ENCODE results near the gene EDEM3. TPM values are rescaled to one million over a fixed set of nuclear protein-coding genes. Genes with fewer than 3 reads are reported as not detected.

Gene EDEM3
- total and polyA plus RNA-seq, 11 donors, result 7.2 to 28.6 (median 17.6) TPM

DNA sequence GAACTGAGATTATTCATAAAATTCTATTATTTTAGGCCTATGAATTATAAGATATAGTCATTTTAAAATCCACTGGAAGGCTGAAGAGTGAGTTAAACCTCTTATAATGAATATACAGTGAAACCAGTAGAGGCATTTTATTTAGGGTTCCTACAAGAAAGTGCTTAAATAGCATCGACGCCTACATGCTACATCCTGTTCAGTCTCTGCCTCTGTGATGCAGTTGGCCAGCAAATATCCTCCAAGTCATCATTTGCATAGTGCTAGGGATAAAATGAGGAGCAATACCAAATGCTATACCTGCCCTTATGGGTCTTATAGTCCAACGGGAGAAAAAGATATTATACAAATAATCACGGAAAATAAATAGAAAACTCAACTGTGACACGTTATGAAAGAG is 59.6 kb downstream of the EDEM3 start:
- Histone ChIP-seq H3K27ac (no peak overlapping the region), H3K27me3 (no peaks in the 10 kb centered on the region), H3K4me3 (no peak overlapping the region), H3K4me1 (peaks cover 0 to 3% (median 0%) of the 10 kb centered on the region in 12 donors), H3K36me3 (peaks cover 0 to 82% (median 55%) of the 10 kb centered on the region in 9 donors), H3K9me3 (no peaks in the 10 kb centered on the region)
- intact Hi-C loops (cut with DNase I), result loop anchor here in 4 of 10 donors (10.0 kb wide), 3 partner anchors 470 to 760 kb away; no protein-coding TSS in a partner anchor
- ATAC-seq, result no peak
- no peak for DNase-seq
- TF ChIP-seq, protein P1, sequence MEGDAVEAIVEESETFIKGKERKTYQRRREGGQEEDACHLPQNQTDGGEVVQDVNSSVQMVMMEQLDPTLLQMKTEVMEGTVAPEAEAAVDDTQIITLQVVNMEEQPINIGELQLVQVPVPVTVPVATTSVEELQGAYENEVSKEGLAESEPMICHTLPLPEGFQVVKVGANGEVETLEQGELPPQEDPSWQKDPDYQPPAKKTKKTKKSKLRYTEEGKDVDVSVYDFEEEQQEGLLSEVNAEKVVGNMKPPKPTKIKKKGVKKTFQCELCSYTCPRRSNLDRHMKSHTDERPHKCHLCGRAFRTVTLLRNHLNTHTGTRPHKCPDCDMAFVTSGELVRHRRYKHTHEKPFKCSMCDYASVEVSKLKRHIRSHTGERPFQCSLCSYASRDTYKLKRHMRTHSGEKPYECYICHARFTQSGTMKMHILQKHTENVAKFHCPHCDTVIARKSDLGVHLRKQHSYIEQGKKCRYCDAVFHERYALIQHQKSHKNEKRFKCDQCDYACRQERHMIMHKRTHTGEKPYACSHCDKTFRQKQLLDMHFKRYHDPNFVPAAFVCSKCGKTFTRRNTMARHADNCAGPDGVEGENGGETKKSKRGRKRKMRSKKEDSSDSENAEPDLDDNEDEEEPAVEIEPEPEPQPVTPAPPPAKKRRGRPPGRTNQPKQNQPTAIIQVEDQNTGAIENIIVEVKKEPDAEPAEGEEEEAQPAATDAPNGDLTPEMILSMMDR (IDR thresholded peaks at IDR 0.05), result no peak
- no peak for TF ChIP-seq POLR2A (IDR thresholded peaks at IDR 0.05)
- 68 to 77% (median 73%) methylated on average over 5 of the region's 5 CpGs for WGBS, 4 donors

- WGBS, 4 donors, result 90 to 98% (median 97%) methylated on average over 2 of the region's 2 CpGs
- H3K27me3 ChIP-seq, result no peaks in the 10 kb centered on the region
- peaks cover 0 to 2% (median 0%) of the 10 kb centered on the region in 12 donors for H3K4me1 ChIP-seq
- no peak overlapping the region for H3K4me3 ChIP-seq
- TF ChIP-seq POLR2A (IDR thresholded peaks at IDR 0.05), result no peak
- TF ChIP-seq, protein P1 (IDR thresholded peaks at IDR 0.05), result no peak
- ATAC-seq (no peak), DNase-seq (no peak)
- H3K27ac ChIP-seq, result no peak overlapping the region
- H3K36me3 ChIP-seq, result peaks cover 0 to 66% (median 46%) of the 10 kb centered on the region in 9 donors
- H3K9me3 ChIP-seq, result no peaks in the 10 kb centered on the region
- intact Hi-C loops (cut with DNase I), result loop anchor here in 7 of 10 donors (5.0 to 10.0 kb wide), 4 partner anchors 468 to 758 kb away; no protein-coding TSS in a partner anchor
Observed at GRCh38 chr1:184693011-184693410, 61.6 kb downstream of the EDEM3 start.

DNA sequence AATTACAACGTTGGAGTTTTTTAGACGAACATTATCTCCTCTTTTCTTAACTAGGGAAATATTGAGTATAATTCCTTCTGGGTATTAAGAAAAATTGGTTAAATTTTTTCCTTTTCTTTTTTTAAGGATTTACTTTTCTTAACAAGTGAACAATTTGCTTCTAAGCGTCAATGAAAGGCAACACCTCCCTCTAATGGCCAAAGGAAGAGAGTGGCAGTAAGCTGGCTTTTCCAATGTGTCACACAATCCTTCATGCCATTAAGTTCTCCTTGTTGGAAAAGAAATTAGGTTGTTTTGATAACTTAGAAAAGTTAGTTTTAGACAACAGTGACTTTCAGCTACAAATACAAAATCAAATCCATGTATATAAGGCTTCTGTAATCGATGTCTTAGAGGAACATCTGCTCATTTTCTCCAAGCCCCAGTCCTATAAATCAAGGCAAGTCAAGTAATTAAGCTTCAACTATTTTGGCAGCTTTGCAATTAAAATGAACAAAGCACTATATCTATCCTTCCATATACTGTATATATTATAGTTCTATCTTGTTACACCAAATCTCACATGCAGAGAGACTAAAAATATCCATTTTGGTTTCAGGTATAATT is 62.8 kb downstream of the EDEM3 start:
- TF ChIP-seq, protein P1 (IDR thresholded peaks at IDR 0.05), result peak; percentile 55 to 87 (median 78)
- TF ChIP-seq POLR2A (IDR thresholded peaks at IDR 0.05), result no peak
- H3K36me3 ChIP-seq, result peaks cover 0 to 55% (median 44%) of the 10 kb centered on the region in 9 donors
- intact Hi-C loops (cut with DNase I), result loop anchor here in 7 of 10 donors (5.0 to 10.0 kb wide), 4 partner anchors 467 to 757 kb away; no protein-coding TSS in a partner anchor
- H3K4me3 ChIP-seq, result no peak overlapping the region
- peaks cover 0 to 3% (median 0%) of the 10 kb centered on the region in 12 donors for H3K4me1 ChIP-seq
- no peaks in the 10 kb centered on the region for H3K27me3 ChIP-seq
- no peak overlapping the region for H3K27ac ChIP-seq
- WGBS, 4 donors, result 32 to 37% (median 32%) methylated on average over 4 of the region's 4 CpGs
- ATAC-seq, result peak in 2 of 4 donors; percentile 52 to 68
- no peaks in the 10 kb centered on the region for H3K9me3 ChIP-seq
- no peak for DNase-seq

DNA sequence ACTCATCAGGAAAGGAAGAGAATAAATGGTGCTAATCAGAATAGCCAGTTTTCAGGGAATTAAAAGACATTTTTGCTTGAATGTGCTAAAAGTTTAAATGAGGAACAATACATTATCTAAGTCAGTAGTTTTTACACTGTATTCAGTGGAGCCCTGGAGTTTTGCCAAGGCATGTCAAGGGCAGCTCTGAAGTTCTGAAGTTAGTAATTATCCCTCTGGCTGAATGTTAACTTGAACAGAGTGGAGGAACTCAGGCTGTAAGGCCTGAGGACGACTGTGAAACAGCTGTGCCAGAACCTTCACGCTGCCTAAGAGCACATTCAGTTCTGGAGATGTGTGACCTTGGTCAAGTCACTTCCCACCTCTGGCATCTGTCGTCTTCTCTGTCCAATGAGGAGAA is 68.1 kb downstream of the EDEM3 start:
- peak in 2 of 5 donors; percentile 28 to 29 for DNase-seq
- intact Hi-C loops (cut with DNase I), result loop anchor here in 1 of 10 donors (5.0 kb wide), 1 partner anchor 609 kb away; no protein-coding TSS in a partner anchor

More for the DNA sequence above, 68.1 kb downstream of the EDEM3 start:
- Histone ChIP-seq H3K27ac (no peak overlapping the region), H3K27me3 (no peaks in the 10 kb centered on the region), H3K9me3 (peaks cover 0 to 12% (median 5%) of the 10 kb centered on the region in 12 donors), H3K4me1 (peaks cover 0 to 9% (median 0%) of the 10 kb centered on the region in 12 donors), H3K36me3 (peaks cover 0 to 8% (median 0%) of the 10 kb centered on the region in 9 donors), H3K4me3 (no peak overlapping the region)
- ATAC-seq, result peak in 2 of 4 donors; percentile 43 to 56
- no peak for TF ChIP-seq POLR2A (IDR thresholded peaks at IDR 0.05)
- TF ChIP-seq, protein P1 (IDR thresholded peaks at IDR 0.05), result no peak
- 52 to 59% (median 55%) methylated on average over 3 of the region's 3 CpGs for WGBS, 4 donors

All from heart left ventricle (tissue), 16 donors.